Measurements from ENCODE around the gene ORAI3. TPM values are rescaled to one million over a fixed set of nuclear protein-coding genes. Genes with fewer than 3 reads are reported as not detected.

Gene ORAI3
- total RNA-seq, 1 donor from 2014 or later: 15.6 TPM

- H3K9me3 Mint-ChIP-seq (ENCODE audit: low read depth): no peaks in the 10 kb centered on the region
- TF ChIP-seq CTCF (IDR thresholded peaks at IDR 0.05): no peak
- H3K4me1 Mint-ChIP-seq (ENCODE audit: low read depth): peaks cover 26% of the 10 kb centered on the region
Observed at GRCh38 chr16:31002250-31002700, 53.4 kb downstream of the ORAI3 start.

GRCh38 chr16:31002862-31003341, 54.0 kb downstream of the ORAI3 start:
- H3K4me3 Mint-ChIP-seq (ENCODE audit: unreplicated experiment): no peak overlapping the region
- no peak for TF ChIP-seq CTCF (IDR thresholded peaks at IDR 0.05)
- no peak for DNase-seq (ENCODE audit: low spot score)
- no peak overlapping the region for H3K27ac Mint-ChIP-seq (ENCODE audit: unreplicated experiment)
- H3K27me3 Mint-ChIP-seq (ENCODE audit: low read depth): no peaks in the 10 kb centered on the region
- no peaks in the 10 kb centered on the region for H3K9me3 Mint-ChIP-seq (ENCODE audit: low read depth)
- H3K36me3 Mint-ChIP-seq (ENCODE audit: low read depth): no peaks in the 10 kb centered on the region
- H3K4me1 Mint-ChIP-seq (ENCODE audit: low read depth): peaks cover 20% of the 10 kb centered on the region

More at GRCh38 chr16:31002250-31002700, 53.4 kb downstream of the ORAI3 start:
- Mint-ChIP-seq H3K4me3 (ENCODE audit: unreplicated experiment) (no peak overlapping the region), H3K27ac (ENCODE audit: unreplicated experiment) (no peak overlapping the region), H3K27me3 (ENCODE audit: low read depth) (no peaks in the 10 kb centered on the region), H3K36me3 (ENCODE audit: low read depth) (no peaks in the 10 kb centered on the region)
- no peak for DNase-seq (ENCODE audit: low spot score)

GRCh38 chr16:31003744-31004143, 54.9 kb downstream of the ORAI3 start:
- no peak for DNase-seq (ENCODE audit: low spot score)
- TF ChIP-seq CTCF (IDR thresholded peaks at IDR 0.05): no peak

More at GRCh38 chr16:31003744-31004143, 54.9 kb downstream of the ORAI3 start:
- H3K36me3 Mint-ChIP-seq (ENCODE audit: low read depth): no peaks in the 10 kb centered on the region
- H3K27me3 Mint-ChIP-seq (ENCODE audit: low read depth): no peaks in the 10 kb centered on the region
- H3K27ac Mint-ChIP-seq (ENCODE audit: unreplicated experiment): no peak overlapping the region
- no peak overlapping the region for H3K4me3 Mint-ChIP-seq (ENCODE audit: unreplicated experiment)
- H3K9me3 Mint-ChIP-seq (ENCODE audit: low read depth): no peaks in the 10 kb centered on the region
- peaks cover 11% of the 10 kb centered on the region for H3K4me1 Mint-ChIP-seq (ENCODE audit: low read depth)

Other genes starting within 250 kb of the ORAI3 start
- gene SRCAP, start 249.9 kb upstream of the ORAI3 start, total RNA-seq: 49.2 to 63.9 TPM (median 52.5 TPM) in 3 replicates
- gene PHKG2, start 200.6 kb upstream of the ORAI3 start, total RNA-seq: 18.8 to 28.1 TPM (median 19.0 TPM) in 3 replicates
- gene CFAP119, start 187.0 kb upstream of the ORAI3 start, total RNA-seq: 6.3 to 10.0 TPM (median 7.1 TPM) in 3 replicates
- gene RNF40, start 186.7 kb upstream of the ORAI3 start, total RNA-seq: 71.1 to 104 TPM (median 78.6 TPM) in 3 replicates
- gene ZNF629, start 161.9 kb upstream of the ORAI3 start, total RNA-seq: 18.8 to 20.2 TPM (median 18.9 TPM) in 3 replicates
- 34.6 to 37.5 TPM (median 37.3 TPM) in 3 replicates for gene BCL7C, start 55.0 kb upstream of the ORAI3 start, total RNA-seq
- gene CTF1, start 52.5 kb upstream of the ORAI3 start, total RNA-seq: 3.7 to 5.7 TPM (median 4.2 TPM) in 3 replicates
- 19.4 to 21.5 TPM (median 20.5 TPM) in 3 replicates for gene FBXL19, start 25.5 kb upstream of the ORAI3 start, total RNA-seq
- gene SETD1A, start 8.7 kb downstream of the ORAI3 start, total RNA-seq: 15.0 to 18.0 TPM (median 15.8 TPM) in 3 replicates
- gene HSD3B7, start 36.1 kb downstream of the ORAI3 start, total RNA-seq: 10.8 to 12.4 TPM (median 12.3 TPM) in 3 replicates
- gene STX1B, start 61.6 kb downstream of the ORAI3 start, total RNA-seq: 1.4 to 4.0 TPM (median 1.7 TPM) in 3 replicates
- gene STX4, start 84.5 kb downstream of the ORAI3 start, total RNA-seq: 43.4 to 54.1 TPM (median 48.0 TPM) in 3 replicates
- 14.1 to 18.9 TPM (median 15.2 TPM) in 3 replicates for gene ZNF668, start 125.2 kb downstream of the ORAI3 start, total RNA-seq
- 13.8 to 17.3 TPM (median 15.2 TPM) in 3 replicates for gene ZNF646, start 125.4 kb downstream of the ORAI3 start, total RNA-seq
- 3.3 to 7.0 TPM (median 5.9 TPM) in 3 replicates for gene PRSS53, start 139.9 kb downstream of the ORAI3 start, total RNA-seq
- gene VKORC1, start 145.7 kb downstream of the ORAI3 start, total RNA-seq: 167 to 199 TPM (median 193 TPM) in 3 replicates
- gene BCKDK, start 159.3 kb downstream of the ORAI3 start, total RNA-seq: 36.3 to 44.5 TPM (median 41.9 TPM) in 3 replicates
- gene KAT8, start 168.6 kb downstream of the ORAI3 start, total RNA-seq: 28.3 to 43.2 TPM (median 34.7 TPM) in 3 replicates
- gene PRSS8, start 186.7 kb downstream of the ORAI3 start, total RNA-seq: not detected in 3 replicates
- 0.35 to 0.39 TPM in 2 of 3 replicates, not detected in the other for gene PRSS36, start 201.0 kb downstream of the ORAI3 start, total RNA-seq
- 226 to 414 TPM (median 231 TPM) in 3 replicates for gene FUS, start 231.1 kb downstream of the ORAI3 start, total RNA-seq